HG03565 (cell line): ENCODE data around the gene APRT.
"Not testable (repeated sequence)": the region's sequence is repeated elsewhere in the genome, so short reads cannot be mapped to it uniquely, and the experiment has no call there.

Experiments
- ATAC-seq: cut with Tn5 transposase; IDR thresholded peaks from one replicate; pipeline ENCODE4 v1.9.1; 2021; ENCODE audit warnings: mild to moderate bottlenecking, moderate library complexity; ENCODE audit not compliant: unreplicated experiment

Gene APRT

DNA sequence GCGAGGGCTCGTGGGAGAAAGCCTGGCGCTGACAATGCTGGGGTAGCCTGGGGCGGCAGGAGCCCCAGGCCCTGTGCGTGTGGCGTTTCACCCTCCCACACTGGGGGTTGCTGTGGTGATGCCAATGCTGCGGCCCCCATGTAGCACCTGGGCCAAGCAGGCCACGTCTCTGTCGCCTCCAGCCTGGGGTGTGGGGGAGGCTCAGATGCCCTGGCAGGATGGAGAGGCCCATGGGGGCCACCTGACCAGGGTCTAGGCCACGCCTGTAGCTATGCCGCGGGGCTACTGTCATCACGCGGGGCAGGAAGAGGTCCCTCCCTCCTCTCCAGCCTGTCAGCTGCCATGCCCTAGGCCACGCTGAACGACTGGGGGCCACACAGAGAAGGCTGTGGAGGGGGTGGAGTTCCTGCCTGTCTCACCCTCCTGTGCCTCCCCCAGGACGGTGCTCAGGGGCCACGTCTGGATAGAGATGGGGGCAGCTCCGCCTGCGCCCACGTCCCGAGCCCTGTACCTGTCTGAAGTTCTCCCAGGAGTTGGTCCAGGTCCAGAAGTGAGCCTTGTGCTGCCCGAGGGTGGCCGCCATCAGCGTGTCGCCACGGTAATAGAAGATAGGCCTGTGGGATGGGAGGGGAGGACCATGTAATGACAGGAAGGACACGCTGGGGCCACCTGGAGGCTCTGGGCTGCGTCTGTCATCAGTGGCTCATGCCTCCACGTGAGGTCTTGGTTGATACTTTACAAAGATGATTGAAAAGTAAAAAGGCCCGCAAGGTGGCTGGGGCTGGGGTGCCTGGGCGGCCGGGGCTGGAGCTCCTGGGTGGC lies 12.7 kb upstream of the APRT start:
- no peak for ATAC-seq

DNA sequence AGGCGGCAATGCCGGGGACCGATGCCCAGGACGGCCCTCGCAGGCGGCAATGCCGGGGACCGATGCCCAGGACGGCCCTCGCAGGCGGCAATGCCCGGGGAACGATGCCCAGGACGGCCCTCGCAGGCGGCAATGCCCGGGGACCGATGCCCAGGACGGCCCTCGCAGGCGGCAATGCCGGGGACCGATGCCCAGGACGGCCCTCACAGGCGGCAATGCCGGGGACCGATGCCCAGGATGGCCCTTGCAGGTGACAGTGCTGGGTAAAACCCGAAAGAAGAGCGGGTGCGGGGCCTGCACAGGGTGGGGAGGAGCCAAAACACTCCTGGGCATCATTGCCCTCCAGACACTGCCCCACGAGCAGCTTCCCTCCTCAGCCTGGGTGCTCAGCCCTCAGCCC lies 11.9 kb upstream of the APRT start:
- ATAC-seq: not testable (repeated sequence)

DNA sequence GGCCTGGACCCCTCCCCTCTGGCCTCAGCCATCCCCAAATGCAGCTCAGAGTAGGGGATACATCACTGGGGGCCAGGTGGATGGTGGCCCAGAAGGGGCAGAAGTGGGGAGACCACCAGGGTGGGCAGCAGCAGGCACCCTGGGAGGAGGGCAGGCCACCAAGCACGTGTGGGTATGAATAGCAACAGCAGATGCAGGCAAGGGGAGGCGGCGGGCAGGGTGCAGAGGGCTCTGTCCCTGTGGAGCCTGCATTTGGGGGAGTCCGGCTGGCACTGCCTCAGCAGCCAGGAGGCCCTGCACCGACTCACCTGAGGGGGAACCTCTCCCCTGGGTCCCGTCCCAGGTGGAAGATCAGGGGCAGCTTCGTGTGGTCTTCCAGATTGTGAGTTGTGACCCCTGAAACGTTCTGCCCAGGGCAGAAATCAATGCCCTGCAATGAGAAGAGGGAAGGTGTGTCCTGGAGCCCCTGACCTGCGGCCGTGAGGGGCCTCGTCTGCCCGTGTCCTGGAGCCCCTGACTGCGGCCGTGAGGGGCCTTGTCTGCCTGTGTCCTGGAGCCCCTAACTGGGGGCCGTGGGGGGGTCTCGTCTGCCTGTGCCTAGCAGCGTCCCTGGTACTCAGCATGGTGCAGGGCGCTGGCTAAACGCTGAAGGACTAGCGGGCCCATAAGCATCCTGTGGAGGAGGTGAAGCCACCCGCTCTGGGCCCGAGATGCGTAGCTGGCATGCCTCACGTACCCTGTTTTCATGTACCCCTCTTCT lies 10.7 kb upstream of the APRT start:
- no peak for ATAC-seq

DNA sequence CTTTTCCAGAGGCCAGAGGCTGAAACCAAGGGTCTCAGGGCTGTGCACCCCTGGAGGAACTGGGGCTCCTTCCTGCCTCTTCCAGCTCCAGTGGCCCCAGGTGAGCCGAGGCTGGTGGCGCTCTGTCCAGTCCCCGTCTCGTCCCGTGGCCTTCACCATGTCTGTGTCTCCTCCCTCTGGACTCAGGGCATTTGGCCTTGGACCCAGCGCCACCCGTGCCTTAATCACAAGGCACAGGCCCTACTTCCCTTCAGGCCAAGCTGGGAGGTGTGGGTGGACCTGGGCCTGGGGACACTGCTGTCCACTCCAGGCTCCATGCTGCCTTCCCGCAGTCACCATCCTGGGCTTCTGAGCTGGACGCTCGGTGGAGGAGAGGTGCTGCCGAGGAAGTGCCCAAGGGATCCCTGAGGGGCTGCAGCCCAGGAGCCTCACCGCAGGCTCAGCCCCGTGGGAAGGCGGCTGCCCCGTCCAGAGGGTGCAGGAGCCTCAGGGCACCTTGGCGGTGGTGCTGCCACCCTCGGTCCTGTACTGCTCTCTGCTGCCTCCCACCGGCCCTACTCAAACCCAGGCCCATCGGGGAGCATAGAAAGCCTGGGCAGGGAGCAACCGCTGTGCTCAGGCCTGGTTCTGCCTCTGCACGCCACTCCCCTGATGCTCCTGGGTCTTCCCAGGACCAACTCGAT lies 9.6 kb upstream of the APRT start:
- ATAC-seq: no peak

DNA sequence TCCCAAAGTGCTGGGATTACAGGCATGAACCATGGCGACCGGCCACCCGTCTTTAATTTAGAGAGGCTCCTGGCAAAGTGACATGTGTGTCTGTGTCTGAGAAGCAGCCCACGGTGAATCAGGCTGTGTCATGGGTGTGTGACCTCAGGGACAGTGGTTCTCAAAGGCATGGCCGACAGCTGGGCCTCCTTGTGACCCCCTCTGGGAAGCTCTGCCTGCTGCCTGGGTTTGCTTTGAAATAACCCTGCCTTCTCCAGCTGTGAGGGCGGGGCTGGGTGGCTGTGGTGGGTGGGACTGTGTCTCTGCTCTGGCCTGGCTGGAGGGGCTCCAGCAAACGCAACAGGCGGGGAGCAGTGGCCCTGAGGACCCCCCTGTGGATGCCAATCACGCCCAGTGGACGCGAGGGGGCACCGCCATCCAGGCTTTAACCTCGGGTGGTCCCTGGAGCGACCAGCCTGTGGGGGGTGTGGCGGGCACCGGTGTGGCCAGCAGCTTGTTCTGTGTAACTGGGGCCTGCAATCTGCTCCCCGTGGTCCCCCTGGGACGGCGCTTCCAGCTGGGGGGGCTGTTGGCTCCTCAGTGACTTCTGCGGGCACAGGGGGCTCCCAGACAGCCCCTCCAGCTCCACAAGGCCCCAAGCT lies 8.8 kb upstream of the APRT start:
- ATAC-seq: no peak

DNA sequence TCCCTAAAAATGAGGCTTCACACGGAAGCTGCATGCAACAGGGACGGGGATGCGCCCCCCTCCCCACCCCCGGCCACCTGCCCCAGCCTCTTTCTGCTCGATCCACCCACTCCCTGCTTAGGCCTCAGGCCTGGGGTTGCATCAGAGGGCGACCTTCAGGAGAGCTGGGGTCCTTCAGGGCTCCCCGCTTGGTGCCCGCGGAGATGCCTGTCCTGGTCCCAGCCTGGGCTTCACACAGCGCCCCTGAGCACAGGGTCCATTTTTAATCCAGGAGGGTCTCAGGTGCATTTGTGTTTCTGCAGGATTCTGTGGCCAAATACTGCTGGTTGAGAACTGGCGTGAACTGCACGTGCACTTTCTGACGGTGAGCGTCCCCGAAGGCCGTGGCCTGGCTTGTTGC lies 7.4 kb upstream of the APRT start:
- no peak for ATAC-seq

DNA sequence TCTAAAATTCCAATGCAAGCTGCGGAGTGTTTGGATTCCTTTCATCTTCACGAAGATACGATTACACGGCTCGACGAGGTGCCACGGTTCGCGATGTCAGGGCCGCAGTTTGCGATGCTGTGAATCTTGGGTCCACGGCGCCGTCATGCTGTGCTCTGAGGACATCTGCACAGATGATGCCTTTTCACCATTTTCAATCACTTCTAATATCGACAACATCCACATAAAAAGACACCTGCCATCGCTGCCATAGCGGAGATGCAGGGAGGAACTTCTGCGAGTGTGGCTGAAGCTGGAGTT lies 6.8 kb upstream of the APRT start:
- no peak for ATAC-seq

DNA sequence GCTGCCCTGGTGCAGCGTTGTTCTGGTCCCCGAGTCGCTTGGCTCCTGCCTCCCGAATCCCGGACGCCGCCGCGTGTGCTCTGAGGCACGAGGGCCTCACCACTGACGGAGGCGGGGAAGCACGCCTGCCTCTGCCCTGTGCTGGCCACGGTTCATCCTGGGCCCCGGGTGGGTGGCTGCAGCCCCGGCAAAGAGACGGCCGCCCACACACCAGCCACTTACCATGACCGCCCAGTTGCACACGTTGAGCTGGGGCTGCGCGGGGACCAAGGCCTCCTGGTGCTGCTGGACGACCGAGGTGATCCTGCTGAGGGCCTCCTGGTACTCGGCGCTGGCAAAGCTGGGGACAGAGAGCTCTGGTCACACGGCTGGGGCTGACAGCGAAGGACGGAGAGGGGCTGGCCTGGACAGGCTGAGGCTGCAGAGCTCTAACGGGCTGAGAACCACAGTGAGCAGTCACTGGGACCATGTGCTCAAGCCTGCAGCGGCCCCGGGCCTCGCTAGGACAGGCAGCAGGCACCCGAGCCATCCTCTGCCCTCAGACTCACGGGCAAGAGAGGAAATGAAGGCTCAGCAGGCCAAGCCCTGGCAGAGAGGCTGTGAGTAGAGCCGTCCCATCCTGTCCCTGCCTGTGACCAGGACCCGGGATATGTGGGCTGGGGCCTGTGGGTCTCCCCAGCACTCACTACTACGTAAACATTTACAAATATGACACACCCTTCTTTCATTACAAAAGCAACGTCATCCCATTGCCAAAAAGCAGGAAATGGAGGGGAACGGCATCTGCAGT lies 6.3 kb upstream of the APRT start:
- no peak for ATAC-seq

DNA sequence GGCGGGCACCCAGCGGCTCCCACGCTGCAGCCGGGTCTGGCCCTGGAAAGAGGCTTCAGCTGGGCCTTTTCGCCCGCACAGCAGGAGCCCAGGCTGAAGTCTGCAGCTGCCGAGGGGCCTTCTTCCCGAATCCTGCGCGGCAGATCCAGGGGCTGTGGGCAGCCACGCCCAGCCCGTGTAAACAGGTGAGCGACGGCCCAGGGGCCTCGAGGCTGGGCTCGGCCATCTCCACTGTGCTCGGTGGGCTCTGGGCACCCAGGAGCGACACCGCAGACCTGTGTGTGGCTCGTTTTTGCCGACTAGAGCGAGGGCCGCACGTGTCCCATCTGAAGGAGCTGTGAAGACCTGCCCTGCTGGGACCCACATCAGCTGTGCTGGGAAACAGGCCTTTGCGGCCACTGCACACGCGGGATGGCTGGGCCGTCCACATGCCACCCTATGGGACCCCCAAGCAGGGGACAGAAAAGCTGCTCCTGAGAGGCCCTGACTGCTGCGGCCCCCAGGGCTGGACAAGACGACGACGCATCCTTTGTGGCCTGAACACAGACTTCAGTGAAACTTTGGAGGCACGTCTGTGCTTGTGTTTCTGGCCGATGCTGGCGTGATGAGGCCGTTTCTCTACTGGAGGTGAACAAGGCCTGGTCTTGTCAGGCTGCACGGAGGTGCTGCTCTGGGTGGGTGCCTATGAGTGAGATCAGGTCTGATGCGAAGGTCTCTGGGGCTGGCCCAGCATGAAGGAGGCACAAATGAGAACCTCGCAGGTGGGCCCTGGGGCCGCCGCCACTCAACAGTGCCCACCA lies 5.2 kb upstream of the APRT start:
- ATAC-seq: no peak

DNA sequence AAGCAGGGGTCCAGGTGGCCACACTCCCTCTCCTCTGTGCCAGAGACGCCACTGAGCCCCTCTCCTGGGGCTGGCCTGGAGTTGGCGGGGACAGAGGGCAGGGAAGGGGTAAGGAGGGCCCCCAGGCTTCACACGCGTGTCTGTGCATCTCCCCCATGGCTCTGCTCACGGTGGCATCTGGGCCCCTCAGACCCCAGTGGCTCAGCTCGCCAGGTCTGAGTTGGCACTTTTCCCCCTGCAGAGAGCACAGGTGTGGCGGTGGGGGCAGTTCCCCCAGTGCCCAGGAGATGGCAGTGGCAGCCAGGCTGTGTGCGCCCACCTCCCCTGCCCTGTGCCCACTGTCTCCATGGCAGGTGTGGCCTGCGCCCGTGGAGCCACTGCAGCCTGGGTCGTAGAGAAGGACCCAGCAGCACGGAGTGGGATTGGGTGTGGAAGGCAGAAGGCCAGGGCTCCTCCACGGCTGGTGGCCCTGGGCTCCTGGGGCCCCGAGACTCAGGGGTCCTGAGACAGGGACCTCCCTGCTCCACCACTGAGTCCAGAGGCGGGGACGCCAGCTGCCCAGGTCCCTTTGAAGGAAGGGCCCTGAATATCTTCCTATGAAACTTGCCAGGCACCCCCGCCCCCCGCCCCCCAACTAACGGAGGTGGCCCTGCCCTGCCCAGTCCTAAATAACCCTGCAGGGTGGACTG lies 4.3 kb upstream of the APRT start:
- no peak for ATAC-seq

DNA sequence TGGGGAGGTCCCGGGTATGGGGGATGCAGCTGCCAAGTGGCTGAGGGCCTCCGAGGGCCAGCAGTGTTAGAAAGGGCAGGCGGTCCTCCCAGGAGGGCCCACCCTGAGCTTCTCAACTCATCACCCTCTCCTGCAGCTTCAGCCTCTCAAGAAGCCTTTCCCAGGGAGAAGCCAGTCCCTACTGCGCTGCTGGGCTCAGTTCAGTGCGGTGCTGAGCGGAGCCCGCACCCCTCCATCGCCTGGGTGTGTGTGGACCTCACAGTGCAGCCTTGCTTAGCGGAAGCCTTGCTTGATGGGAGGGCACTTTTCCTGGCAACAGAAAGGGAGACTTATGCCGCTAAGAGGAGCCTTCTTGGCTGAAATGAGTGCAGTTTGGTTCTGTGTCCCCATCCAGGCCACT lies 3.5 kb upstream of the APRT start:
- ATAC-seq: no peak

DNA sequence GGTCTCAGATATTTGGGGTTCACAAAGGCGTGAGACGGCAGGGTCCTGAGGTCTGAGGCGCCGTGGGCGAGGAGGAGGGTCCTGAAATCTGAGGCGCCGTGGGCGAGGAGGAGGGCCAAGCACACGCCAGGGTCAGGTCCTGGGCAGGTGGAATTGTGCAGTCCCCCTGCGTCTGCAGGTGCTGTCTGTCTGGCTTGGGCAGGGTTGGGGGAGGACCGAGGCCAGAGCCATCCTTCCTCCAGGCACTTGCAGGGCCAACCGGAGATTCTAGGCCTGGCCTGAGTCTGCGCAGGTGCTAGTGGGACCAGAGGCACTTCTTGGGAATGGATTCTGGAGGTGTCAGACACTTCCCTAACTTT lies 2.4 kb upstream of the APRT start:
- ATAC-seq: no peak

DNA sequence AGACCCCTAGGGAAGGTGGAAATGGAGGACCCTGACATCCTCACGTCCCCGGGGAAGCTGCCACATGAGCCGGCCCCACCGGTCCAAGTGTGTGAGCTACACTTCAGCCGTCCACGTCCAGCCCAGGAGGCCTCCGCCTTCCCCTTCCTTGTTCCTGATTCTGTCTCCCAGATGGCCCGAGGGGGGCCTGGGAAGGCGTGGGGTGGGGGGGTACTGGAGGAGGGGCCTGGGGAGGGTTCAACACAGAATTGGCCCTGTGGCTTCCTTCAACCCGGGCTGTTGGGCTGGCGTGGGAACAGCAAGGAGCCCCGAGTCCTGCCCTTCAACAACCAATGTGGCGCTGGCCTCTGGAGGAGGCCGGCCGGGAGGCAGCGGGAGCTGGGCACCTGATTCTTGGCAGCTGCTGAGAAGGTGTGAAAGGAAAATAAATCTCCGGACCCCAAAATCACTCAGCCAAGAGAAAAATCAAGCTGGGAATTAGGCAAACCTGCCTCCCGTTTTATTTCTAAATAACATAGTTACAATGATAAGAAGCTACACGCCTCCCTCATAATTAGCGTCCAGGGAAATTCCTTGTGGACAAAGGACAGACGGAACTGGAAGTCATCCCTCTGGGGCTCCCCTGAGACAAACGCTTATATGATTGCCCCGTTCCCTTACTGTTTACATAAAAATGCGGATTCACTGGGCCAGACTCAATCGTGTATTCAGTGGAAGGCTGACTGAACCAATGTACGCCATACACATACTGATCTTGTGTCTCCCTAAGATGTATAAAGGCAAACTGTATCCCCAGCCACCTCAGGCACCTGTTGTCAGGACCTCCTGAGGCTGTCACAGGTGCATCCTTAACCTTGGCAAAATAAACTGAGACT lies 1.8 kb upstream of the APRT start:
- no peak for ATAC-seq

DNA sequence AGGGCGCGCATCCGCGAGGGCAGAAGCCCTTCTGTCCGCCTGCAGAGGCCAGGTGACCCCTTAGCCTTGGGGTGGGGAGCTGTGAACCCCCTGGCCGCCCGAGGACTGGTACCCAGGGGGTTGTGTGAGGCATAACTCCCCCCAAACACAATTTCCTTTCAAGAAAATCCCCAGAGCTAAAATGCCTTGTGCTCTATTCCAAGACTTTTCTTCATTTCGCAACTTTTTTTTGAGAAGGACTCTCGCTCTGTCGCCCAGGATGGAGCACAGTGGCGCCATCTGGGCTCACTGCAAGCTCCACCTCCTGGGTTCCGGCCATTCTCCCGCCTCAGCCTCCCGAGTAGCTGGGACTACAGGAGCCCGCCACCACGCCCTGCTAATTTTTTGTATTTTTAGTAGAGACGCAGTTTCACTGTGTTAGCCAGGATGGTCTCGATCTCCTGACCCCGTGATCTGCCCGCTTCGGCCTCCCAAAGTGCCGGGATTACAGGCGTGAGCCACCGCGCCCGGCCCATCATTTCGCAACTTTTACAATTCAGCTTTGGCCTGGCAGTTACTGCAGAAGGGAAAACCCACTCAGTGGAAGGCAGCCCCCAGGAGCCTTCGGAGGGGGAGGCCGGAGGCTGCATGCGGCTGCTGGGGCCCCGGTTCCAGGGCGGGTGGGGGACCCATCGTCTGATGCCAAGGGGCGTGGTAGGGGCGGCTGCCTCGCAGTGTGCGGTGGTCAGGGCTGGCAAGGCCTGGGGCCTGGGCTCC lies 963 bp upstream of the APRT start:
- ATAC-seq: no peak

DNA sequence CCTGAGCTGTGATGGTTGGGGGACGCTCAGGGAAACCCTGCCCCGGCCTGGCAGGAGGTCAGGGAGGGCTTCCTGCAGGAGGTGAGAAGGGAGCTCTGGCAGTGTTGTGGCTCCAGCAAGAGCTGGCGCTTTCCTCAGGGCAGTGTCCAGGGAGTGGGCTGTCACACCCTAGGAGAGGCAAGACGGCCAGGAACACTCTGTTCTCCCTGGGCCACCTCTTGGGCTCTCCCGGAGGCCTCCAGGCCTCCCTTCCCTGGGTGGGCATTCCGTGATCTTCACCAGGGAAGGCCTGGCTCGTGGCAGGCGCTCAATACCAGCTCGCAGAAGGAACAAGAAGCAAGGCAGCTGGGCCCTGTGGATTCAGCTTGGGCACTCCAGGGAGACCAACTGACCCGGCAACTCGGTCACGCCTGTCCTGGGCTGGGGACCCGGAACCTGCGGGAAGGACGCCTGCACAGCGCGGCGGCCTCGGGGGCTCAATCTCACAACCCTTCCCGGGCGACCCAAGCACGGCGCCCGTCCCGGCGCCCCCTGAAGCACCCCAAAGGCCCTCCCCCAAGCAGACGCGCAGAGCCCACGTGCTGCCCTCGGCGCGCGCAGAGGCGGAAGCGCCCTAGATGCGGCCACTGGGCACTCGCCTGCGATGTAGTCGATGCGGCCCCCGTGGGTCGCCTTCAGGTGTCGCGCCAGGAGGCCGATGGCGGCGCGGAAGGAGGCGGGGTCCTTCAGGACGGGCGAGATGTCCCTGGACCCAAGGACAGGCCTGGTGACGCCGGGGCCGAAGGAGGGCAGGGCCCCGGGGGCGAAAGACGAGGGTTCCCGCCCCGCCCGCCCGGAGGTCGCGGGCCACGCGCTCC lies 588 bp downstream of the APRT start:
- ATAC-seq: peak; percentile 34

DNA sequence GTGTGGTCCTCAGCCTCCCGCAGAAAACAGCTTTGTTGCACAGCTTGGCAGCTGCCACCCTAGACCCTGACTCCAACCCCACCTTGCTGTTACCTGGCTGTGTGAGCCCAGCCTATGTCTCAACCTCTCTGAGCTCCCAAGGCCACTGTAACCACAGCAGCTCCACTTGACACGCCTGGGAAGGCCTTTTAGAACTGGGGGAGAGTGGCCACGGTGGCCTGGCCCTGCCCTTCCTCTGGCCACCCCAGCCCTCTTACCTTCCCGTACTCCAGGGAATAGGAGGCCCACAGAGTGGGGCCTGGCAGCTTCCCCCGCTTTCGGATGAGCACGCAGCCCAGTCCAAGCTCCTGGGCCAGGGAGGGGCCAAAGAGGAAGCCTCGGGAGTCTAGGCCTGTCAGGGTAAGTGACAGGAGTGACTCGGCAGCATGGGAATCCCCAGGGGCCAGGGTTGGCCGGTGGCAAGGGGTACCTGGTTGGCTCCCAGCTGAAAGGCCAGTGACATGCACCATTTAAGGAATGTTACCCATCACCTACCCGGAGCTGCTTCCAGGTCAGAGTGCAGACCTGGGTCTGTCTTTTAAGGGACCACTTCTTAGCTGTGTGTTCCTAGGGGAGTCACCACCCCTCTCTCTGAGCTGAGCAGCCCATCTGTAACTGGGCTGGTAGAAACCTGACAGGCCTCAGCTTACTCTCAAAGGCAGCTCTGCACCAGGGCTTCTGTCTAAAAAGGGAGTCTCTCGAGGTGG lies 1.4 kb downstream of the APRT start:
- no peak for ATAC-seq
